OCI-LY1 (cell line): Measurements from ENCODE around the gene NUP93.

Experiments used
- CTCF ChIP-seq: fragments of 200-600 bp; sonication (generic), shearing (Covaris generic); IDR thresholded peaks from 2 replicates; pipeline ENCODE4 v1.5.1; 2017; ENCODE audit warnings: mild to moderate bottlenecking, antibody characterized with exemption, low read length, moderate library complexity, mixed read lengths
- EZH2 ChIP-seq: fragments of 200-600 bp; sonication (generic), shearing (Covaris generic); IDR thresholded peaks from 2 replicates; pipeline ENCODE4 v1.8.0; 2017; ENCODE audit warnings: borderline replicate concordance, mixed run types, mild to moderate bottlenecking, antibody characterized with exemption, low read length, moderate library complexity, mixed read lengths

DNA sequence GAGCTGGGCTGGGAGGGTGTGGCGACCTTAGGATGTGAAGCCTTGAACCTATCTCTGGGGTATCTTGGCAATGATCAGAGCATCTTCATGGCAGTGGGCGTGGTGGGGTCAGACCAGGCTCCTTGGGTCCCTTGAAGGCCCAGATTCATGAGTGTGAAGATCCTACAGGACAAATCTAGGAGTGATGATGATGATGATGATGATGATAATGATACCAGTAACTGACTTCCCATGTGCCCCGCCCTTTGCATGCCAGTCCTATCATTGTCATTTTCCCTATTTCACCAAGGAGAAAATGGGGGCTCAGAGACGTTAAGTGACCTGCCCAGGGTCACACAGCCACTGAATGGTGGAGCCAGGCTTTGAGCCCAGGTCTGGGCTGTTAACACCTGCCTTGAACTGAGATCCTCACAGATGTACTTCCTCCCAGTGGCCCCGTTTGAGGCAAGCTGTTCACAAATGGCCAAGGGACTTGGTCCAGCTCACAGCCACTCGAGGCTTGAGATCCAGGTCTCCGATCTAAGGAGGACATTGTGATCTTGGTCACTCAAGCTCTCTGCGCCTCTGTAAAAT lies 148.4 kb downstream of the NUP93 start:
- TF ChIP-seq CTCF (no peak), EZH2 (no peak)
